Adrenal gland (tissue), 5 donors: Measurements from ENCODE around the gene SMAD9.

Experiments
- POLR2A ChIP-seq, 2 donors: fragments of 450-650 bp; IDR thresholded peaks; one replicate each; pipeline ENCODE4 v1.6.1; 2017; ENCODE audit warnings: antibody characterized with exemption in 2 of 2, mild to moderate bottlenecking in 2 of 2, moderate library complexity in 1 of 2
- TF ChIP-seq, protein P1 (sequence below), 6 experiments: fragments of 450-650 bp in 4 of 6; fragments of 200-600 bp in 2 of 6; sonication (generic) in 1 of 6; IDR thresholded peaks; 1 replicate in 5 of 6; 2 replicates in 1 of 6; pipeline versions ENCODE4 v1.5.1 to v1.8.0; 2016 to 2021; ENCODE audit warnings: antibody characterized with exemption in 6 of 6, mild to moderate bottlenecking in 2 of 6, moderate library complexity in 1 of 6
- donor health status: DM: no; HTN: no; CAD: no.

GRCh38 chr13:36848199-36848982, 71.6 kb downstream of the SMAD9 start:
- TF ChIP-seq, protein P1, sequence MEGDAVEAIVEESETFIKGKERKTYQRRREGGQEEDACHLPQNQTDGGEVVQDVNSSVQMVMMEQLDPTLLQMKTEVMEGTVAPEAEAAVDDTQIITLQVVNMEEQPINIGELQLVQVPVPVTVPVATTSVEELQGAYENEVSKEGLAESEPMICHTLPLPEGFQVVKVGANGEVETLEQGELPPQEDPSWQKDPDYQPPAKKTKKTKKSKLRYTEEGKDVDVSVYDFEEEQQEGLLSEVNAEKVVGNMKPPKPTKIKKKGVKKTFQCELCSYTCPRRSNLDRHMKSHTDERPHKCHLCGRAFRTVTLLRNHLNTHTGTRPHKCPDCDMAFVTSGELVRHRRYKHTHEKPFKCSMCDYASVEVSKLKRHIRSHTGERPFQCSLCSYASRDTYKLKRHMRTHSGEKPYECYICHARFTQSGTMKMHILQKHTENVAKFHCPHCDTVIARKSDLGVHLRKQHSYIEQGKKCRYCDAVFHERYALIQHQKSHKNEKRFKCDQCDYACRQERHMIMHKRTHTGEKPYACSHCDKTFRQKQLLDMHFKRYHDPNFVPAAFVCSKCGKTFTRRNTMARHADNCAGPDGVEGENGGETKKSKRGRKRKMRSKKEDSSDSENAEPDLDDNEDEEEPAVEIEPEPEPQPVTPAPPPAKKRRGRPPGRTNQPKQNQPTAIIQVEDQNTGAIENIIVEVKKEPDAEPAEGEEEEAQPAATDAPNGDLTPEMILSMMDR (IDR thresholded peaks at IDR 0.05) = no peak
- TF ChIP-seq POLR2A (IDR thresholded peaks at IDR 0.05) = no peak
